Ectodermal cell (in vitro differentiated cells): ENCODE data around the gene ABCA4.
A peak's percentile ranks its signal among the peaks of the same experiment; 100 is the strongest.

Experiments used
- H3K27ac ChIP-seq: 2 replicates; pipeline ENCODE4 v1.7.0; 2013; ENCODE audit warnings: mild to moderate bottlenecking, low read depth, low read length; ENCODE audit not compliant: insufficient read depth, poor library complexity, severe bottlenecking
- H3K27me3 ChIP-seq: 2 replicates; pipeline ENCODE4 v1.7.0; 2013; ENCODE audit warnings: mild to moderate bottlenecking, low read length; ENCODE audit not compliant: insufficient read depth, control insufficient read depth, poor library complexity, severe bottlenecking
- H3K36me3 ChIP-seq: one replicate; pipeline ENCODE4 v1.7.0; 2013; ENCODE audit warnings: low read length; ENCODE audit not compliant: control insufficient read depth, insufficient read depth
- H3K4me1 ChIP-seq: one replicate; pipeline ENCODE4 v1.7.0; 2013; ENCODE audit warnings: low read length; ENCODE audit not compliant: control insufficient read depth, insufficient read depth
- H3K4me3 ChIP-seq: 2 replicates; pipeline ENCODE4 v1.7.0; 2013; ENCODE audit warnings: low read depth, low read length, control low read depth; ENCODE audit not compliant: insufficient read depth
- H3K9me3 ChIP-seq: 2 replicates; pipeline ENCODE4 v1.7.0; 2013; ENCODE audit warnings: mild to moderate bottlenecking, low read length, moderate library complexity; ENCODE audit not compliant: control insufficient read depth
- WGBS, 2 experiments: methylation state at CpG; one replicate each; pipeline ENCODE4 v1.1.7; 2013; ENCODE audit warnings: missing lambda C conversion rate in 2 of 2; 5-methylcytosine and 5-hydroxymethylcytosine counted together

Gene ABCA4

GRCh38 chr1:94096797-94097549 lies 24.0 kb downstream of the ABCA4 start:
- Histone ChIP-seq H3K27ac (no peak overlapping the region), H3K9me3 (no peaks in the 10 kb centered on the region), H3K36me3 (no peaks in the 10 kb centered on the region), H3K4me1 (peaks cover 46% of the 10 kb centered on the region), H3K4me3 (no peak overlapping the region), H3K27me3 (no peaks in the 10 kb centered on the region)
- 91% methylated on average over 10 of the region's 10 CpGs for WGBS, 2 experiments

GRCh38 chr1:94095744-94096469 lies 25.0 kb downstream of the ABCA4 start:
- Histone ChIP-seq H3K27ac (no peak overlapping the region), H3K4me3 (no peak overlapping the region), H3K9me3 (no peaks in the 10 kb centered on the region), H3K36me3 (no peaks in the 10 kb centered on the region), H3K27me3 (no peaks in the 10 kb centered on the region), H3K4me1 (peaks cover 48% of the 10 kb centered on the region)
- 91 to 95% methylated on average over 14 of the region's 14 CpGs for WGBS, 2 experiments

DNA sequence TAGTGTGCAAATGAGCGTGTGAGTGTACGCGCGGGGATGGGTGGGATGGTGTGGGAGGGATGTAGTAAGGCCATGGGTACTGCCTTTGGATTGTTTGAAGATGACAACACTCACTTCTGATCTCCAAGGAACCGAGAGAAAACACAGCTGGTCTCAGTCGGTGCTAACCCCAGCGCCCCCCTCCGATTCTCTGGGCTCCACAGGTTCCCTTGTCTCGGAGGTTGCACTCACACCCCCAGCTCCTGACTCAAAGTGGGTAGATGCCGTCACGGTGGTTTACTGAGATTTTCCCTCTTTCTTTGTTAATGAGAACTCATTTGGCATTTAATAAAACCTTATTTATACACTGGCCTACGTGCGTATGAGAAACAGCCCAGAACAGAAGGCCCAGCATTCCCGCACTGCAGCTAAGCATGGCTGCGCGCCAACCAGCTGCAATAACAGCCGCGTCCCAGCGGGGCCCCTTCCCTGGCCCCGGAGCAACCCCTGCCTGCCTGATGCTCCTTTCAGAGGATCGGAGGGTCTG lies 25.8 kb downstream of the ABCA4 start:
- H3K4me1 ChIP-seq, result peaks cover 48% of the 10 kb centered on the region
- H3K9me3 ChIP-seq, result no peaks in the 10 kb centered on the region
- no peaks in the 10 kb centered on the region for H3K27me3 ChIP-seq
- 88% methylated on average over 21 of the region's 21 CpGs for WGBS, 2 experiments
- peak overlapping the region; percentile 0 for H3K27ac ChIP-seq
- H3K36me3 ChIP-seq, result no peaks in the 10 kb centered on the region
- H3K4me3 ChIP-seq, result no peak overlapping the region

- Histone ChIP-seq H3K4me1 (peaks cover 48% of the 10 kb centered on the region), H3K27ac (peak overlapping the region; percentile 4), H3K9me3 (no peaks in the 10 kb centered on the region), H3K4me3 (no peak overlapping the region), H3K27me3 (no peaks in the 10 kb centered on the region), H3K36me3 (no peaks in the 10 kb centered on the region)
- WGBS, 2 experiments, result 70 to 75% methylated on average over 14 of the region's 14 CpGs
Observed at GRCh38 chr1:94094469-94095111, 26.4 kb downstream of the ABCA4 start.

DNA sequence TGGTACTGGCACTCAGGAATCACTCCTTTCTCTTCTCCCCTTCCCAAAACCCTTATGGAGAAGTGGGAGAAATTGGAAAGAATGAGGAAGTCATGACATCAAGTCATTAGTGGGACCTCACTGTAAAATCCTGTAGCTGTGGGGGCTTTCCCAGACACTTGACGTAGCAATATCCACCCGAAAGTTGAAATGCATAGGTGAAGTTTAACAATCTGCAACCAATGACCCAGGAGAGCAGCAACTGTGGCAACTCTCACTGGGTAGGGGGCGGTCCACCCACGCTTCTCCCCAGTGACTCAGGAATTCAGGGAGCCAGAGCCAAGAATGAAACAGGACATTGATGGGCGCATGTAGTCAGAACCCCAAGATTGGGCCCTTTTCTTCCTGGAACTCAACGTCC lies 27.0 kb downstream of the ABCA4 start:
- Histone ChIP-seq H3K27me3 (no peaks in the 10 kb centered on the region), H3K36me3 (no peaks in the 10 kb centered on the region), H3K4me3 (no peak overlapping the region), H3K9me3 (no peaks in the 10 kb centered on the region), H3K27ac (peak overlapping the region; percentile 4), H3K4me1 (peaks cover 48% of the 10 kb centered on the region)
- WGBS, 2 experiments, result 76 to 78% methylated on average over 6 of the region's 6 CpGs

GRCh38 chr1:94093396-94093795 lies 27.6 kb downstream of the ABCA4 start:
- Histone ChIP-seq H3K9me3 (no peaks in the 10 kb centered on the region), H3K27ac (no peak overlapping the region), H3K4me3 (no peak overlapping the region), H3K36me3 (no peaks in the 10 kb centered on the region), H3K27me3 (no peaks in the 10 kb centered on the region), H3K4me1 (peaks cover 48% of the 10 kb centered on the region)
- WGBS, 2 experiments, result 40 to 53% methylated on average over 3 to 4 of the region's 4 CpGs

DNA sequence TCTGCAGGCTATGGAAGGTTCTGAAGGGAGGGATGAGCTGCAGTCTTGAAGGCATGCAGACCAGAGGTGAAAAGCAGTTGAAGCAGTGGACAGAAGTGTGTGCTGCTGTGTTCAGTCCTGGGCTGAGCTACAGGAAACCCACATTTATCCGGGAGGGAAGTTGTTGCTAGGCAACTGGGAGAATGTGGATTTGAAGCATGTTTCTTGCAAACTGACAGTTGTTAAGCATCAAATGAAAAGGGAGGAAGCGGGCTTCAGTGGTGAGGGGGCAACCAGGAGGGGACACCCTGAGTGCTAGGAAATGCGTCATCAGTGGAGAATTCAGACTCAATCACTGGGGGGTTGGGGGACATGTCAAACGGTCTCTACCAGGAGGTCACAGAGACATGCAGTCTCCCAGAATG lies 28.7 kb downstream of the ABCA4 start:
- Histone ChIP-seq H3K36me3 (no peaks in the 10 kb centered on the region), H3K4me1 (peaks cover 48% of the 10 kb centered on the region), H3K27ac (peak overlapping the region; percentile 18), H3K4me3 (no peak overlapping the region), H3K27me3 (no peaks in the 10 kb centered on the region), H3K9me3 (no peaks in the 10 kb centered on the region)
- 49 to 66% methylated on average over 4 of the region's 4 CpGs for WGBS, 2 experiments

DNA sequence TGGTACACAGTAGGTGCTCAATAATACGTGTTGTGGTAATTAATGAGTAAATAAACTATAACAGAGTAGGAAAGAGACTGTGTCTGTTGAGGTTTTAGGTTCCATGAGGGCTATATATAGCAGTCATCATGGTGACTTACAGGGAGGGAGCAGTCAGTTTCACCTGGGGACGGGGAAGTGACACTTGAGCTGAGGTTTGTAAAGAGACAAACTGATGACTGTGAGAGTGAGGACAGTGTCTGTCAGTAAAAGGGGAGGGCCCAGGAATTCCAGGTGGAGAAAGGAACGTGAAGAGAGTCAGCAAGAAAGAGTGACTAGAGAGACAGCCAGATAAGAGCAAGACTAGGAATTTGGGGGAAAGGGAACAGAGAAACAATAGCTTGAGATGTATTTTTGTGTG lies 30.2 kb downstream of the ABCA4 start:
- Histone ChIP-seq H3K9me3 (no peaks in the 10 kb centered on the region), H3K36me3 (no peaks in the 10 kb centered on the region), H3K27ac (no peak overlapping the region), H3K4me1 (peaks cover 37% of the 10 kb centered on the region), H3K4me3 (no peak overlapping the region), H3K27me3 (peaks cover 2% of the 10 kb centered on the region)
- WGBS, 2 experiments, result 77 to 78% methylated on average over 3 of the region's 3 CpGs

DNA sequence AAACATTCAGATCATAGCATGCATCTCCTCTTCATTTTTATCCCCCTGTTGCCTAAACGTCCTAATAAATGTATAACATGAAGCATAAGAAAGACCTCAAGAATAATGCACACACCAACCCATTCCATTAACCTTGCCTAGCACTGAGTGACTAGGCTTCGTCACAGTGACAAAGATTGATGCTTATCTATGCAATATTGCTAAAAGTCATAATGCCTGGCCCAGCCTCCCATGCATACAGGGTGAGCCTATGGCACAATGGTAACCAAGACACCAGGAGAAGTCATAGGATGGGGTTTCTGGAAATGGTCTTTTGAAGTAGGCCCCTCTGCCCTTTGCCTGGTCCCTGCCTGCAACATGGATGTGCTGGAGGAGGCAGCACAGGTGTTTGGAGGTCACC lies 33.8 kb downstream of the ABCA4 start:
- Histone ChIP-seq H3K27ac (no peak overlapping the region), H3K4me1 (peaks cover 4% of the 10 kb centered on the region)

GRCh38 chr1:94084547-94084946 lies 36.4 kb downstream of the ABCA4 start:
- H3K27ac ChIP-seq, result no peak overlapping the region
- H3K4me1 ChIP-seq, result peaks cover 8% of the 10 kb centered on the region
- H3K9me3 ChIP-seq, result no peaks in the 10 kb centered on the region
- H3K36me3 ChIP-seq, result no peaks in the 10 kb centered on the region
- H3K4me3 ChIP-seq, result no peak overlapping the region
- 91 to 92% methylated on average over 6 of the region's 6 CpGs for whole genome bisulfite sequencing, 2 experiments
- peaks cover 5% of the 10 kb centered on the region for H3K27me3 ChIP-seq

More for the DNA sequence above, 33.8 kb downstream of the ABCA4 start:
- peaks cover 5% of the 10 kb centered on the region for H3K27me3 ChIP-seq
- H3K9me3 ChIP-seq, result no peaks in the 10 kb centered on the region
- H3K36me3 ChIP-seq, result no peaks in the 10 kb centered on the region
- WGBS, 2 experiments, result 79 to 93% methylated on average over 2 of the region's 2 CpGs
- H3K4me3 ChIP-seq, result no peak overlapping the region
